Mesenchymal stem cell (in vitro differentiated cells and primary cell): ENCODE measurements around the gene SFMBT2.

Source experiments
- DNase-seq: peaks from one replicate; pipeline ENCODE4 v3.0.0-alpha.2; 2013
- H2AFZ ChIP-seq: one replicate; pipeline ENCODE4 v1.6.1; 2013; ENCODE audit warnings: low read depth, mild to moderate bottlenecking, control low read depth, inconsistent platforms, low read length, moderate library complexity
- H2AK5ac ChIP-seq: 2 replicates; pipeline ENCODE4 v1.6.1; 2013; ENCODE audit warnings: low read length, moderate library complexity, mild to moderate bottlenecking, inconsistent platforms; ENCODE audit not compliant: severe bottlenecking
- H2BK120ac ChIP-seq: one replicate; pipeline ENCODE4 v1.6.1; 2013; ENCODE audit warnings: low read depth, mild to moderate bottlenecking, inconsistent platforms, low read length, moderate library complexity
- H2BK12ac ChIP-seq, 2 experiments: one replicate each; pipeline ENCODE4 v1.6.1; 2013; ENCODE audit warnings: inconsistent platforms in 2 of 2, low read length in 2 of 2, mild to moderate bottlenecking in 2 of 2, moderate library complexity in 2 of 2, control low read depth in 1 of 2
- H2BK15ac ChIP-seq: one replicate; pipeline ENCODE4 v1.6.1; 2013; ENCODE audit warnings: mild to moderate bottlenecking, low read depth, inconsistent platforms; ENCODE audit not compliant: poor library complexity, severe bottlenecking
- H2BK5ac ChIP-seq: 2 replicates; pipeline ENCODE4 v1.6.1; 2013; ENCODE audit warnings: low read depth, mild to moderate bottlenecking, low read length, control low read depth, inconsistent platforms; ENCODE audit not compliant: poor library complexity, severe bottlenecking
- H3K14ac ChIP-seq, 2 experiments: one replicate each; pipeline ENCODE4 v1.6.1; 2013; ENCODE audit warnings: inconsistent platforms in 2 of 2, low read length in 2 of 2, control low read depth in 1 of 2, mild to moderate bottlenecking in 1 of 2, moderate library complexity in 1 of 2
- H3K18ac ChIP-seq, 2 experiments: one replicate each; pipeline ENCODE4 v1.6.1; 2013; ENCODE audit warnings: inconsistent platforms in 2 of 2, low read length in 2 of 2, control low read depth in 1 of 2, low read depth in 1 of 2, mild to moderate bottlenecking in 1 of 2
- H3K23ac ChIP-seq, 2 experiments: one replicate each; pipeline ENCODE4 v1.6.1; 2013; ENCODE audit warnings: inconsistent platforms in 2 of 2, low read length in 2 of 2, mild to moderate bottlenecking in 2 of 2, moderate library complexity in 2 of 2, control low read depth in 1 of 2
- H3K27ac ChIP-seq: 2 replicates; pipeline ENCODE4 v1.5.1; 2013; ENCODE audit warnings: mild to moderate bottlenecking, moderate library complexity, low read length, control low read depth, inconsistent platforms; ENCODE audit not compliant: poor library complexity, severe bottlenecking
- H3K27me3 ChIP-seq, 2 experiments: 2 replicates each; pipeline versions ENCODE4 v1.6.1 to v1.7.0; 2013; ENCODE audit warnings: low read length in 2 of 2, mild to moderate bottlenecking in 2 of 2, moderate library complexity in 2 of 2, control low read depth in 1 of 2, inconsistent platforms in 1 of 2; ENCODE audit not compliant: control insufficient read depth in 1 of 2, insufficient read depth in 1 of 2
- H3K36me3 ChIP-seq, 2 experiments: 2 replicates each; pipeline versions ENCODE4 v1.6.1 to v1.7.0; 2013; ENCODE audit warnings: low read length in 2 of 2, control low read depth in 1 of 2, inconsistent platforms in 1 of 2, low read depth in 1 of 2, mild to moderate bottlenecking in 1 of 2; ENCODE audit not compliant: insufficient read depth in 2 of 2, control insufficient read depth in 1 of 2
- H3K4ac ChIP-seq, 2 experiments: one replicate each; pipeline ENCODE4 v1.6.1; 2013; ENCODE audit warnings: inconsistent platforms in 2 of 2, low read length in 2 of 2, mild to moderate bottlenecking in 2 of 2, moderate library complexity in 2 of 2, control low read depth in 1 of 2, low read depth in 1 of 2
- H3K4me1 ChIP-seq: 2 replicates; pipeline ENCODE4 v1.6.1; 2013; ENCODE audit warnings: low read depth, low read length, control low read depth; ENCODE audit not compliant: control insufficient read depth, insufficient read depth
- H3K4me2 ChIP-seq: 2 replicates; pipeline ENCODE4 v1.6.1; 2013; ENCODE audit warnings: low read length, mild to moderate bottlenecking, inconsistent platforms; ENCODE audit not compliant: poor library complexity, severe bottlenecking
- H3K4me3 ChIP-seq, 2 experiments: 2 replicates each; pipeline versions ENCODE4 v1.5.1 to v1.7.0; 2013; ENCODE audit warnings: low read length in 2 of 2, mild to moderate bottlenecking in 2 of 2, control low read depth in 1 of 2, low read depth in 1 of 2; ENCODE audit not compliant: insufficient read depth in 1 of 2
- H3K79me1 ChIP-seq: replicated peaks from 2 replicates; pipeline ENCODE4 v1.6.1; 2013; ENCODE audit warnings: mild to moderate bottlenecking, control low read depth, low read length, inconsistent platforms; ENCODE audit not compliant: poor library complexity, severe bottlenecking
- H3K9ac ChIP-seq: 2 replicates; pipeline ENCODE4 v1.7.0; 2013; ENCODE audit warnings: mild to moderate bottlenecking, low read length, moderate library complexity
- H3K9me3 ChIP-seq: 2 replicates; pipeline ENCODE4 v1.7.0; 2013; ENCODE audit warnings: mild to moderate bottlenecking, low read length; ENCODE audit not compliant: control insufficient read depth
- H4K8ac ChIP-seq: one replicate; pipeline ENCODE4 v1.6.1; 2013; ENCODE audit warnings: inconsistent platforms, mild to moderate bottlenecking, low read length, moderate library complexity
- H4K91ac ChIP-seq: one replicate; pipeline ENCODE4 v1.6.1; 2013; ENCODE audit warnings: mild to moderate bottlenecking, low read length, inconsistent platforms
- WGBS: methylation state at CpG from one replicate; pipeline ENCODE4 v1.1.7; 2013; ENCODE audit warnings: mixed read lengths; 5-methylcytosine and 5-hydroxymethylcytosine counted together

SFMBT2 gene

GRCh38 chr10:7298495-7298894 lies 112.3 kb downstream of the SFMBT2 start:
- H3K27me3 ChIP-seq = no peaks in the 10 kb centered on the region
- H3K79me1 ChIP-seq = no peaks in the 10 kb centered on the region
- no peak overlapping the region for H3K4me3 ChIP-seq
- H3K18ac ChIP-seq = no peak overlapping the region
- no peaks in the 10 kb centered on the region for H3K9me3 ChIP-seq
- H4K8ac ChIP-seq = no peak overlapping the region
- H2BK15ac ChIP-seq = no peak overlapping the region
- no peak overlapping the region for H3K23ac ChIP-seq
- no peak overlapping the region for H3K9ac ChIP-seq
- H2BK5ac ChIP-seq = no peak overlapping the region
- H3K27ac ChIP-seq = no peak overlapping the region
- 86% methylated on average over 5 of the region's 7 CpGs for WGBS
- no peaks in the 10 kb centered on the region for H3K4me1 ChIP-seq
- no peak overlapping the region for H2BK12ac ChIP-seq
- no peak overlapping the region for H4K91ac ChIP-seq
- no peak overlapping the region for H2AK5ac ChIP-seq
- H3K4ac ChIP-seq = no peak overlapping the region
- no peak overlapping the region for H3K14ac ChIP-seq
- H3K36me3 ChIP-seq = no peaks in the 10 kb centered on the region
- no peak overlapping the region for H3K4me2 ChIP-seq
- DNase-seq = no peak
- H2AFZ ChIP-seq = no peak overlapping the region
- H2BK120ac ChIP-seq = no peak overlapping the region

GRCh38 chr10:7297094-7297493 lies 113.7 kb downstream of the SFMBT2 start:
- H3K27me3 ChIP-seq = no peaks in the 10 kb centered on the region
- no peak overlapping the region for H2BK5ac ChIP-seq
- no peaks in the 10 kb centered on the region for H3K36me3 ChIP-seq
- H3K4me1 ChIP-seq = no peaks in the 10 kb centered on the region
- H3K4me2 ChIP-seq = no peak overlapping the region
- H3K27ac ChIP-seq = no peak overlapping the region
- H3K9me3 ChIP-seq = no peaks in the 10 kb centered on the region
- no peak overlapping the region for H2BK15ac ChIP-seq
- H2AFZ ChIP-seq = no peak overlapping the region
- H3K4ac ChIP-seq = no peak overlapping the region
- H2BK120ac ChIP-seq = no peak overlapping the region
- no peak overlapping the region for H3K9ac ChIP-seq
- H3K18ac ChIP-seq = no peak overlapping the region
- H3K79me1 ChIP-seq = no peaks in the 10 kb centered on the region
- H3K14ac ChIP-seq = peak overlapping the region in 1 of 2 experiments; percentile 19
- no peak for DNase-seq
- 50% methylated on average over 1 of the region's 1 CpG for WGBS
- no peak overlapping the region for H2BK12ac ChIP-seq
- H3K4me3 ChIP-seq = no peak overlapping the region
- H4K8ac ChIP-seq = no peak overlapping the region
- H2AK5ac ChIP-seq = no peak overlapping the region
- H3K23ac ChIP-seq = no peak overlapping the region
- no peak overlapping the region for H4K91ac ChIP-seq

- no peak overlapping the region for H2AFZ ChIP-seq
- H3K23ac ChIP-seq = no peak overlapping the region
- H3K4me1 ChIP-seq = no peaks in the 10 kb centered on the region
- H2BK15ac ChIP-seq = no peak overlapping the region
- no peaks in the 10 kb centered on the region for H3K36me3 ChIP-seq
- no peaks in the 10 kb centered on the region for H3K79me1 ChIP-seq
- H4K8ac ChIP-seq = no peak overlapping the region
- no peak overlapping the region for H2BK120ac ChIP-seq
- no peak overlapping the region for H2BK5ac ChIP-seq
- no peak overlapping the region for H4K91ac ChIP-seq
- no peak overlapping the region for H3K27ac ChIP-seq
- H3K9me3 ChIP-seq = no peaks in the 10 kb centered on the region
- 92% methylated on average over 7 of the region's 7 CpGs for WGBS
- no peak overlapping the region for H2AK5ac ChIP-seq
- no peak overlapping the region for H3K14ac ChIP-seq
- H3K4ac ChIP-seq = no peak overlapping the region
- H2BK12ac ChIP-seq = no peak overlapping the region
- DNase-seq = no peak
- H3K9ac ChIP-seq = no peak overlapping the region
- no peak overlapping the region for H3K4me3 ChIP-seq
- H3K18ac ChIP-seq = no peak overlapping the region
- H3K4me2 ChIP-seq = no peak overlapping the region
- H3K27me3 ChIP-seq = no peaks in the 10 kb centered on the region
Observed at GRCh38 chr10:7296648-7297047, 114.2 kb downstream of the SFMBT2 start.

GRCh38 chr10:7296076-7296475 lies 114.8 kb downstream of the SFMBT2 start:
- Histone ChIP-seq H3K9me3 (no peaks in the 10 kb centered on the region), H3K4me3 (no peak overlapping the region), H3K14ac (no peak overlapping the region), H3K23ac (no peak overlapping the region), H2BK12ac (no peak overlapping the region), H3K4me1 (no peaks in the 10 kb centered on the region), H4K8ac (no peak overlapping the region), H3K27me3 (no peaks in the 10 kb centered on the region), H3K4ac (no peak overlapping the region), H3K4me2 (no peak overlapping the region), H3K36me3 (no peaks in the 10 kb centered on the region), H3K9ac (no peak overlapping the region), H2AK5ac (no peak overlapping the region), H3K27ac (no peak overlapping the region), H2AFZ (no peak overlapping the region), H4K91ac (no peak overlapping the region), H3K79me1 (no peaks in the 10 kb centered on the region), H2BK120ac (no peak overlapping the region), H2BK15ac (no peak overlapping the region), H3K18ac (no peak overlapping the region), H2BK5ac (no peak overlapping the region)
- no peak for DNase-seq
